ENCODE data around the gene ZDHHC18.
A peak's percentile ranks its signal among the peaks of the same experiment; 100 is the strongest.

ZDHHC18 gene

GRCh38 chr1:26814377-26814776, 12.1 kb upstream of the ZDHHC18 start:
- no peak for TF ChIP-seq CTCF (IDR thresholded peaks at IDR 0.05; ENCODE audit: insufficient read depth, missing control alignments)
- DNase-seq (ENCODE audit: insufficient read length, low spot score) = no peak
- no peak for FAIRE-seq

- DNase-seq (ENCODE audit: insufficient read length, low spot score) = no peak
These were observed 11.6 kb upstream of the ZDHHC18 start for GRCh38 chr1:26814893-26815292.

GRCh38 chr1:26820784-26821269, 5.7 kb upstream of the ZDHHC18 start:
- no peak for FAIRE-seq
- TF ChIP-seq CTCF (IDR thresholded peaks at IDR 0.05; ENCODE audit: insufficient read depth, missing control alignments) = peak; percentile 27
- no peak for DNase-seq (ENCODE audit: insufficient read length, low spot score)

More at GRCh38 chr1:26814893-26815292, 11.6 kb upstream of the ZDHHC18 start:
- no peak for FAIRE-seq
- TF ChIP-seq CTCF (IDR thresholded peaks at IDR 0.05; ENCODE audit: insufficient read depth, missing control alignments) = no peak

GRCh38 chr1:26822737-26823395, 3.6 kb upstream of the ZDHHC18 start:
- no peak for DNase-seq (ENCODE audit: insufficient read length, low spot score)
- FAIRE-seq = no peak

GRCh38 chr1:26824731-26825130, 1.8 kb upstream of the ZDHHC18 start:
- DNase-seq (ENCODE audit: insufficient read length, low spot score) (no peak), FAIRE-seq (no peak)
- TF ChIP-seq CTCF (IDR thresholded peaks at IDR 0.05; ENCODE audit: insufficient read depth, missing control alignments) = no peak

More at GRCh38 chr1:26822737-26823395, 3.6 kb upstream of the ZDHHC18 start:
- no peak for TF ChIP-seq CTCF (IDR thresholded peaks at IDR 0.05; ENCODE audit: insufficient read depth, missing control alignments)

GRCh38 chr1:26827106-26827604, 667 bp downstream of the ZDHHC18 start:
- FAIRE-seq (no peak), DNase-seq (ENCODE audit: insufficient read length, low spot score) (no peak)
- no peak for TF ChIP-seq CTCF (IDR thresholded peaks at IDR 0.05; ENCODE audit: insufficient read depth, missing control alignments)

GRCh38 chr1:26827663-26828062, 1.2 kb downstream of the ZDHHC18 start:
- TF ChIP-seq CTCF (IDR thresholded peaks at IDR 0.05; ENCODE audit: insufficient read depth, missing control alignments) = no peak
- no peak for FAIRE-seq
- no peak for DNase-seq (ENCODE audit: insufficient read length, low spot score)
